ENCODE results near the gene ELOB. TPM values are rescaled to one million over a fixed set of nuclear protein-coding genes. Genes with fewer than 3 reads are reported as not detected.

Gene ELOB
- total RNA-seq, 1 donor from 2014 or later, result 1,184 TPM

- no peak overlapping the region for H3K27ac ChIP-seq
Measured at GRCh38 chr16:2767140-2767731, 9.8 kb downstream of the ELOB start.

GRCh38 chr16:2766430-2767139 lies 10.5 kb downstream of the ELOB start:
- intact Hi-C loops (cut with DNase I), result no loop called here
- Histone ChIP-seq H3K27me3 (no peaks in the 10 kb centered on the region), H3K27ac (no peak overlapping the region), H3K4me1 (no peaks in the 10 kb centered on the region), H3K9me3 (no peaks in the 10 kb centered on the region), H3K4me3 (no peak overlapping the region), H3K36me3 (peaks cover 98 to 100% of the 10 kb centered on the region in 2 donors)
- TF ChIP-seq CTCF (IDR thresholded peaks at IDR 0.05), result no peak
- DNase-seq (ENCODE audit: low spot score in 2 of 2), result no peak

More at GRCh38 chr16:2767140-2767731, 9.8 kb downstream of the ELOB start:
- Histone ChIP-seq H3K4me1 (no peaks in the 10 kb centered on the region), H3K9me3 (no peaks in the 10 kb centered on the region), H3K36me3 (peaks cover 98 to 100% of the 10 kb centered on the region in 2 donors), H3K4me3 (no peak overlapping the region), H3K27me3 (no peaks in the 10 kb centered on the region)
- intact Hi-C loops (cut with DNase I), result no loop called here
- DNase-seq (ENCODE audit: low spot score in 2 of 2), result no peak
- TF ChIP-seq CTCF (IDR thresholded peaks at IDR 0.05), result no peak

- Histone ChIP-seq H3K27ac (no peak overlapping the region), H3K36me3 (peaks cover 98 to 100% of the 10 kb centered on the region in 2 donors), H3K27me3 (no peaks in the 10 kb centered on the region), H3K4me3 (no peak overlapping the region), H3K4me1 (no peaks in the 10 kb centered on the region), H3K9me3 (no peaks in the 10 kb centered on the region)
- DNase-seq (ENCODE audit: low spot score in 2 of 2), result no peak
- intact Hi-C loops (cut with DNase I), result no loop called here
- TF ChIP-seq CTCF (IDR thresholded peaks at IDR 0.05), result no peak
Measured at GRCh38 chr16:2765462-2766404, 11.3 kb downstream of the ELOB start.

- intact Hi-C loops (cut with DNase I), result no loop called here
- H3K4me3 ChIP-seq, result no peak overlapping the region
- H3K9me3 ChIP-seq, result no peaks in the 10 kb centered on the region
- no peak for TF ChIP-seq CTCF (IDR thresholded peaks at IDR 0.05)
- H3K36me3 ChIP-seq, result peaks cover 98 to 100% of the 10 kb centered on the region in 2 donors
- H3K27ac ChIP-seq, result no peak overlapping the region
- no peaks in the 10 kb centered on the region for H3K4me1 ChIP-seq
- DNase-seq (ENCODE audit: low spot score in 2 of 2), result no peak
- no peaks in the 10 kb centered on the region for H3K27me3 ChIP-seq
Measured at GRCh38 chr16:2764718-2765117, 12.4 kb downstream of the ELOB start.

GRCh38 chr16:2763173-2763572 lies 13.9 kb downstream of the ELOB start:
- Histone ChIP-seq H3K27ac (no peak overlapping the region), H3K27me3 (no peaks in the 10 kb centered on the region), H3K4me1 (no peaks in the 10 kb centered on the region), H3K4me3 (no peak overlapping the region), H3K36me3 (peaks cover 98 to 100% of the 10 kb centered on the region in 2 donors), H3K9me3 (no peaks in the 10 kb centered on the region)
- no peak for TF ChIP-seq CTCF (IDR thresholded peaks at IDR 0.05)
- intact Hi-C loops (cut with DNase I), result no loop called here
- DNase-seq (ENCODE audit: low spot score in 2 of 2), result no peak
